Measurements from ENCODE around the gene STT3A.

DNA sequence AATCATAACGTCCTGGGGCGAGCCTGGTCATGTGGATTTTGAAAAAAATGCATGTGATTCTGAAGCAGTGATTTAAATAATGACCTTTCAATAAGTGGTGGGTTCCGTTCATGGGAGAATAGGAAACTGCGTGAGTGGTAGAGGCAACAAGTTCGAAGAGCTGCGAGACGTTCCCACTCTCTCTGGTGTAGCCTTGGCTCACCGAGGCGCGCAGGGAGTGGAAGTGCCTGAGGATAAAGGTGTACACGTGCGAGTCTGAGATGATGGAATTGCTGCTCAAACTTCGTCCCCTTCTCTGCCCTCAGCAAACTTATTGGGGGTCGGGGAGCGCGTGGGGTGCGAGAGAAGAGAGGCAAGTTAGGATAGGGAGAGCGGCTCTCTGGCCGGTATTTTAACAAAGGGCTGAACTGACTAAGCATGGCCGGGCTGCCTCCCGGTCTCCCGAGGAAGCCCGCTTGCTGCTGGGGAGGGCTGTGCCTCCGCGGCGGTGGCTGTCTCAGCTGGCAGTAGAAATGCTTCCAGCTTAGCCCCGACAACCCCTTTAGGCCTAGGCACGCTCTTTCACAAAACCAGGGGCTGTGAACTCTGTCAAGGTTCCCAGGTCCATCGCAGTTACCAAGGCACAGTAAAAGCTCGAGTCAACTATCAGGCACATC is 875 bp upstream of the STT3A start:
- TF ChIP-seq, protein P1, sequence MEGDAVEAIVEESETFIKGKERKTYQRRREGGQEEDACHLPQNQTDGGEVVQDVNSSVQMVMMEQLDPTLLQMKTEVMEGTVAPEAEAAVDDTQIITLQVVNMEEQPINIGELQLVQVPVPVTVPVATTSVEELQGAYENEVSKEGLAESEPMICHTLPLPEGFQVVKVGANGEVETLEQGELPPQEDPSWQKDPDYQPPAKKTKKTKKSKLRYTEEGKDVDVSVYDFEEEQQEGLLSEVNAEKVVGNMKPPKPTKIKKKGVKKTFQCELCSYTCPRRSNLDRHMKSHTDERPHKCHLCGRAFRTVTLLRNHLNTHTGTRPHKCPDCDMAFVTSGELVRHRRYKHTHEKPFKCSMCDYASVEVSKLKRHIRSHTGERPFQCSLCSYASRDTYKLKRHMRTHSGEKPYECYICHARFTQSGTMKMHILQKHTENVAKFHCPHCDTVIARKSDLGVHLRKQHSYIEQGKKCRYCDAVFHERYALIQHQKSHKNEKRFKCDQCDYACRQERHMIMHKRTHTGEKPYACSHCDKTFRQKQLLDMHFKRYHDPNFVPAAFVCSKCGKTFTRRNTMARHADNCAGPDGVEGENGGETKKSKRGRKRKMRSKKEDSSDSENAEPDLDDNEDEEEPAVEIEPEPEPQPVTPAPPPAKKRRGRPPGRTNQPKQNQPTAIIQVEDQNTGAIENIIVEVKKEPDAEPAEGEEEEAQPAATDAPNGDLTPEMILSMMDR (IDR thresholded peaks at IDR 0.05 in 4 of 5, conservative IDR thresholded peaks at IDR 0.05 in 1 of 5) = no peak
- no peak for TF ChIP-seq POLR2A (IDR thresholded peaks at IDR 0.05)

Measured in gastrocnemius medialis (tissue), 4 donors.